NCI-H146 (cell line): ENCODE data around the gene PCDH11Y.
"Not testable (repeated sequence)": the region's sequence is repeated elsewhere in the genome, so short reads cannot be mapped to it uniquely, and the experiment has no call there.

ENCODE experiments used
- DNase-seq: peaks from one replicate; lab custom pipeline; 2025; lab: John Stamatoyannopoulos, UW

PCDH11Y gene

GRCh38 chrY:5000057-5000456 is at the start of gene PCDH11Y:
PCDH11Y (plus strand) TSS chrY:5000296; CDS start chrY:5057100, 56,804 bp downstream.
- not testable (repeated sequence) for DNase-seq

GRCh38 chrY:4967894-4968293 is 32.2 kb upstream of the PCDH11Y start:
- DNase-seq = not testable (repeated sequence)

- not testable (repeated sequence) for DNase-seq
Measured at GRCh38 chrY:4991743-4992400, 8.2 kb upstream of the PCDH11Y start.

- not testable (repeated sequence) for DNase-seq
Measured at GRCh38 chrY:4994892-4995291, 5.2 kb upstream of the PCDH11Y start.

- not testable (repeated sequence) for DNase-seq
Measured at GRCh38 chrY:5002476-5003184, 2.5 kb downstream of the PCDH11Y start.

GRCh38 chrY:5038972-5039523 is 39.0 kb downstream of the PCDH11Y start:
- not testable (repeated sequence) for DNase-seq

- not testable (repeated sequence) for DNase-seq
Measured at GRCh38 chrY:5083017-5083416, 82.9 kb downstream of the PCDH11Y start.

- DNase-seq = not testable (repeated sequence)
Measured at GRCh38 chrY:5182998-5183397, 182.9 kb downstream of the PCDH11Y start.

GRCh38 chrY:5215116-5215515 is 215.0 kb downstream of the PCDH11Y start:
- DNase-seq = not testable (repeated sequence)

GRCh38 chrY:5324931-5325330 is 324.8 kb downstream of the PCDH11Y start:
- DNase-seq = not testable (repeated sequence)

GRCh38 chrY:5342220-5342619 is 342.1 kb downstream of the PCDH11Y start:
- DNase-seq = not testable (repeated sequence)

GRCh38 chrY:5543705-5544104 is 543.6 kb downstream of the PCDH11Y start:
- not testable (repeated sequence) for DNase-seq

- not testable (repeated sequence) for DNase-seq
Measured at GRCh38 chrY:5638589-5638988, 638.5 kb downstream of the PCDH11Y start.

- DNase-seq = not testable (repeated sequence)
Measured at GRCh38 chrY:5679265-5679664, 679.2 kb downstream of the PCDH11Y start.

- DNase-seq = not testable (repeated sequence)
Measured at GRCh38 chrY:5708727-5709126, 708.6 kb downstream of the PCDH11Y start.

GRCh38 chrY:5709788-5710381 is 709.8 kb downstream of the PCDH11Y start:
- DNase-seq = not testable (repeated sequence)

- not testable (repeated sequence) for DNase-seq
Measured at GRCh38 chrY:5761403-5761802, 761.3 kb downstream of the PCDH11Y start.

GRCh38 chrY:5776485-5776884 is 776.4 kb downstream of the PCDH11Y start:
- DNase-seq = not testable (repeated sequence)
